Vagina (tissue), 2 donors: ENCODE measurements around the gene IDUA. TPM values are rescaled to one million over a fixed set of nuclear protein-coding genes. Genes with fewer than 3 reads are reported as not detected.
"Not testable (repeated sequence)": the region's sequence is repeated elsewhere in the genome, so short reads cannot be mapped to it uniquely, and the experiment has no call there.

Experiments used
- DNase-seq, 2 donors: peaks; one replicate each; pipeline ENCODE4 v3.0.0-alpha.2; 2017; ENCODE audit errors: extremely low spot score in 2 of 2
- H3K27ac ChIP-seq: fragments of 200-600 bp; sonication (generic); one replicate; pipeline ENCODE4 v1.5.1; 2019
- H3K27me3 ChIP-seq: fragments of 200-600 bp; sonication (generic); one replicate; pipeline ENCODE4 v1.5.1; 2019
- H3K36me3 ChIP-seq, 2 donors: fragments of 200-600 bp; sonication (generic); one replicate each; pipeline ENCODE4 v1.5.1; 2017 to 2019
- H3K4me1 ChIP-seq: fragments of 200-600 bp; sonication (generic); one replicate; pipeline ENCODE4 v1.5.1; 2019
- H3K4me3 ChIP-seq, 2 donors: fragments of 200-600 bp; sonication (generic); 1 replicate in 1 of 2; 2 replicates in 1 of 2; pipeline ENCODE4 v1.5.1; 2016 to 2019
- H3K9me3 ChIP-seq: fragments of 200-600 bp; sonication (generic); one replicate; pipeline ENCODE4 v1.5.1; 2019
- POLR2A ChIP-seq, 2 donors: fragments of 450-650 bp; IDR thresholded peaks; one replicate each; pipeline ENCODE4 v1.6.1; 2017; ENCODE audit warnings: antibody characterized with exemption in 2 of 2, mild to moderate bottlenecking in 2 of 2, moderate library complexity in 2 of 2
- POLR2AphosphoS5 ChIP-seq, 2 donors: sonication (generic); formaldehyde crosslinking; IDR thresholded peaks; one replicate each; pipeline ENCODE4 v1.9.0; 2017; ENCODE audit warnings: antibody characterized with exemption in 2 of 2, mild to moderate bottlenecking in 2 of 2, low read depth in 1 of 2; ENCODE audit not compliant: insufficient read depth in 1 of 2
- intact Hi-C: fragments of 100-400 bp; cut with DNase I; formaldehyde crosslinking; loops from one replicate; pipeline ENCODE4 v1.15.1; 2023
- total RNA-seq: library from RNA; depleted of rRNA; stranded (reverse); fragments of >200 nt; gene quantifications from one replicate; pipeline ENCODE4 v1.2.3, GENCODE V29; 2016
- TF ChIP-seq, protein P1 (sequence below), 3 experiments: fragments of 450-650 bp in 2 of 3; fragments of 200-600 bp in 1 of 3; sonication (generic) in 1 of 3; IDR thresholded peaks; one replicate each; pipeline ENCODE4 v1.5.1; 2017 to 2019; ENCODE audit warnings: antibody characterized with exemption in 3 of 3, mild to moderate bottlenecking in 2 of 3, moderate library complexity in 2 of 3

IDUA gene
- total RNA-seq: 28.0 TPM

DNA sequence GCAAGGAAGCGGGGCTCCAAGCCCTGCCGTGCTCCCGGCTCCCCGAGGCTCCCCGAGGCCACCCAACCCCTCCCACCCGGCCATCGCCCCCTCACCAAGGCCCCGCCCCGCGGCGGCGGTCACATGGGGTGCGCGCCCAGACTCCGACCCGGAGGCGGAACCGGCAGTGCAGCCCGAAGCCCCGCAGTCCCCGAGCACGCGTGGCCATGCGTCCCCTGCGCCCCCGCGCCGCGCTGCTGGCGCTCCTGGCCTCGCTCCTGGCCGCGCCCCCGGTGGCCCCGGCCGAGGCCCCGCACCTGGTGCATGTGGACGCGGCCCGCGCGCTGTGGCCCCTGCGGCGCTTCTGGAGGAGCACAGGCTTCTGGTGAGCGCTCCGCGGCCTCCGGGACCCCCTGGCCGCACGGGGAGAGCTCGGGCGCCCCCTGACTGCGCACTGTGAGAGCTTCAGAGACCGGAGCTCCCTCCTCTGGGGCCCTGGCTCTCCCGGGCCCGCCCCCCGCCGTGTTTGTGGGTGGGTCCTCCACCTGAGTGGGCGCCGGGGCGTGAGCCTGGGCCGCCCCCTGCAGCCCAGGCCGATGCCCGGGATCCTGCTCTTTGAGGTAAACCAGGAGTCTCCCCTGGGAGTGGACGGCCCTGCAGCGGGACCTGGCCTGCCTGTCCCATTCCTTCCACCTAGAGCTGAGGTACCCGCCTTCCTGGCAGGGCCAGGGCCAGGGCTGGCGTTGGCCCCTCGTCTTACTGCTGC, at the start of gene IDUA:
Gene IDUA, plus strand, starts transcription at position 166 of the 745 bp plus-strand sequence. Its CDS starts 41 bp downstream, at position 207.
- Histone ChIP-seq H3K4me1 (peaks cover 32% of the 10 kb centered on the region), H3K9me3 (no peaks in the 10 kb centered on the region), H3K27ac (peak within 1 kb of the TSS; percentile 60), H3K27me3 (no peaks in the 10 kb centered on the region), H3K36me3 (no peaks in the 10 kb centered on the region), H3K4me3 (peak within 1 kb of the TSS; percentile 64 to 74)
- peak in 1 of 2 donors; percentile 40 for TF ChIP-seq POLR2AphosphoS5 (IDR thresholded peaks at IDR 0.05; ENCODE audit: insufficient read depth in 1 of 2, low read depth in 1 of 2)
- TF ChIP-seq, protein P1, sequence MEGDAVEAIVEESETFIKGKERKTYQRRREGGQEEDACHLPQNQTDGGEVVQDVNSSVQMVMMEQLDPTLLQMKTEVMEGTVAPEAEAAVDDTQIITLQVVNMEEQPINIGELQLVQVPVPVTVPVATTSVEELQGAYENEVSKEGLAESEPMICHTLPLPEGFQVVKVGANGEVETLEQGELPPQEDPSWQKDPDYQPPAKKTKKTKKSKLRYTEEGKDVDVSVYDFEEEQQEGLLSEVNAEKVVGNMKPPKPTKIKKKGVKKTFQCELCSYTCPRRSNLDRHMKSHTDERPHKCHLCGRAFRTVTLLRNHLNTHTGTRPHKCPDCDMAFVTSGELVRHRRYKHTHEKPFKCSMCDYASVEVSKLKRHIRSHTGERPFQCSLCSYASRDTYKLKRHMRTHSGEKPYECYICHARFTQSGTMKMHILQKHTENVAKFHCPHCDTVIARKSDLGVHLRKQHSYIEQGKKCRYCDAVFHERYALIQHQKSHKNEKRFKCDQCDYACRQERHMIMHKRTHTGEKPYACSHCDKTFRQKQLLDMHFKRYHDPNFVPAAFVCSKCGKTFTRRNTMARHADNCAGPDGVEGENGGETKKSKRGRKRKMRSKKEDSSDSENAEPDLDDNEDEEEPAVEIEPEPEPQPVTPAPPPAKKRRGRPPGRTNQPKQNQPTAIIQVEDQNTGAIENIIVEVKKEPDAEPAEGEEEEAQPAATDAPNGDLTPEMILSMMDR (IDR thresholded peaks at IDR 0.05): peak in 2 of 3 experiments; percentile 14 to 29
- no peak for TF ChIP-seq POLR2A (IDR thresholded peaks at IDR 0.05)
- DNase-seq: no peak
- intact Hi-C loops: no loop called here

- DNase-seq, H3K9me3 ChIP-seq, H3K27ac ChIP-seq, H3K36me3 ChIP-seq, H3K27me3 ChIP-seq, H3K4me1 ChIP-seq, H3K4me3 ChIP-seq, intact Hi-C loops: not testable (repeated sequence)
These were observed 47.3 kb upstream of the IDUA start for GRCh38 chr4:939508-939907.

DNA sequence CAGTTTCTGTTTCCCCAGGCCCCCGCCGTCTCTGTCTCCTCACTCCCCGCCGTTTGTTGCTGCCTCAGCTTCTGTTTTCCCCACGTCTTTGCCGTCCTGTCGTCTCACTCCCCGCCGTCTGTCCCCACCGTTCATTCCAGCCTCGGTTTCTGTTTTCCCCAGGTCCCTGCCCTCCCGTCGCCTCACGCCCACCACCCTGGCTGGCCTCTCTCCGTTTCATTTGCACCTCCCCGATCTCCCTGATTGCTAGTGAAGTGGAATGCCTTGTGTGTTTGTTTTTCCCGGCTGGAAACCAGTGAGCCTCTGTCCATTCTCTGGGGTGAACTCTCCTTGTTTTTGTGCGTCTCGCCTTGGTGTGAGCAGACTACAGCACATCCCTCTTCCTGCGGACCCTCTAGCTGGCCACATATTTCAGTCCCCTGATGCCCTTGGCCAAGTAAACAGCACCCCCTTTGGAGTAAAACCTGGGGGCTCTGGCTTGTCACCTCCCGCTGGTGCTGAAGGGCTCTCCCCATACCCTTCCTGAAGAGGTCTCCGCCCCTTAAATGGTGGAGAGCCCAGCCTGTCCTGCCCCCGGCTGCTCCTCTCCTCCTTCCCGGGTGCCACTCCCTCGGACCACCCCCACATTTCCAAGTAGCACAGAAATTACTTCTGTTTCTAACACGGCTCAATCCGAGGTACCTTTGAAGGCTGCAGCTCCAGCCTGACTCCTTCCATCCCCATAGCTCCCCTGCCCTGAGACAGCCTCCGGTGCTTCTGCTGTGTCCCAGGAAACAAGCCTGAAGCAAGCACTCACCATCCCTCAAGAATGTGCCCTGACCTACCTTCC, 41.4 kb upstream of the IDUA start:
- DNase-seq: no peak
- Histone ChIP-seq H3K27ac (no peak overlapping the region), H3K4me3 (no peak overlapping the region), H3K36me3 (no peaks in the 10 kb centered on the region), H3K27me3 (no peaks in the 10 kb centered on the region), H3K9me3 (no peaks in the 10 kb centered on the region), H3K4me1 (no peaks in the 10 kb centered on the region)
- intact Hi-C loops: no loop called here
- TF ChIP-seq POLR2AphosphoS5 (IDR thresholded peaks at IDR 0.05; ENCODE audit: insufficient read depth in 1 of 2, low read depth in 1 of 2) (no peak), POLR2A (IDR thresholded peaks at IDR 0.05) (no peak)
- TF ChIP-seq, protein P1 (IDR thresholded peaks at IDR 0.05): no peak

- intact Hi-C loops: no loop called here
These were observed 40.8 kb upstream of the IDUA start for GRCh38 chr4:946103-946450.

More at GRCh38 chr4:946103-946450, 40.8 kb upstream of the IDUA start:
- Histone ChIP-seq H3K4me3 (no peak overlapping the region), H3K27me3 (no peaks in the 10 kb centered on the region), H3K4me1 (no peaks in the 10 kb centered on the region), H3K27ac (no peak overlapping the region), H3K36me3 (no peaks in the 10 kb centered on the region), H3K9me3 (no peaks in the 10 kb centered on the region)
- DNase-seq: no peak
- TF ChIP-seq, protein P1 (IDR thresholded peaks at IDR 0.05): no peak
- TF ChIP-seq POLR2A (IDR thresholded peaks at IDR 0.05) (no peak), POLR2AphosphoS5 (IDR thresholded peaks at IDR 0.05; ENCODE audit: insufficient read depth in 1 of 2, low read depth in 1 of 2) (no peak)
